OCI-LY3 (cell line): ENCODE measurements around the gene WDR27.

Experiments
- CTCF ChIP-seq: fragments of 200-600, 300-600 bp; sonication (generic); IDR thresholded peaks from 2 replicates; pipeline ENCODE4 v1.5.1; 2014; ENCODE audit warnings: antibody characterized with exemption, low read length, low read depth
- EZH2phosphoT487 ChIP-seq: fragments of 200-600 bp; shearing (Covaris generic); IDR thresholded peaks from 2 replicates; pipeline ENCODE4 v1.6.1; 2018; ENCODE audit warnings: antibody characterized with exemption, mixed run types, low read depth

GRCh38 chr6:169627736-169628607 is 73.9 kb downstream of the WDR27 start:
- TF ChIP-seq CTCF (no peak), EZH2phosphoT487 (no peak)
